Left ventricle myocardium inferior (tissue), 1 donor: ENCODE measurements around the gene CACNG8. TPM values are rescaled to one million over a fixed set of nuclear protein-coding genes. Genes with fewer than 3 reads are reported as not detected.

Experiments
- DNase-seq: peaks from one replicate; pipeline ENCODE4 v3.0.0-alpha.2; 2020
- H3K27ac ChIP-seq: fragments of 200-600 bp; replicated peaks from 2 replicates; pipeline ENCODE4 v1.8.0; 2021
- H3K27me3 ChIP-seq: fragments of 200-600 bp; 2 replicates; pipeline ENCODE4 v1.8.0; 2021; ENCODE audit warnings: low read depth
- H3K36me3 ChIP-seq: fragments of 200-600 bp; 2 replicates; pipeline ENCODE4 v1.8.0; 2021
- H3K4me1 ChIP-seq: fragments of 200-600 bp; 2 replicates; pipeline ENCODE4 v1.8.0; 2021
- H3K4me3 ChIP-seq: fragments of 200-600 bp; 2 replicates; pipeline ENCODE4 v1.8.0; 2021; ENCODE audit warnings: mild to moderate bottlenecking, moderate library complexity
- H3K9me3 ChIP-seq: fragments of 200-600 bp; replicated peaks from 2 replicates; pipeline ENCODE4 v1.8.0; 2021
- intact Hi-C: fragments of 100-400 bp; cut with micrococcal nuclease; formaldehyde crosslinking; loops from one replicate; pipeline ENCODE4 v1.11.0; 2022
- long read RNA-seq: library from polyadenylated mRNA; unstranded; transcript quantifications from one replicate; pipeline ENCODE4 v2.0.0, GENCODE V29; 2021
- total RNA-seq: library from RNA; stranded (reverse); fragmentation: NEBNext Ultra II Directional; extraction: Animal tissue kit (Norgen Biotek cat#: 25700); gene quantifications from one replicate; pipeline ENCODE4 v1.2.1, GENCODE V29; 2021
- TF ChIP-seq, protein P1 (sequence below): fragments of 200-600 bp; IDR thresholded peaks from 2 replicates; pipeline ENCODE4 v1.8.0; 2021; ENCODE audit warnings: antibody characterized with exemption, mild to moderate bottlenecking, borderline replicate concordance
- donor health status: DM: no; HTN: yes; CAD: no; lungs with severe emphysema.

The CACNG8 gene
- total RNA-seq = 0.16 TPM
- long read RNA-seq = 0 reads

DNA sequence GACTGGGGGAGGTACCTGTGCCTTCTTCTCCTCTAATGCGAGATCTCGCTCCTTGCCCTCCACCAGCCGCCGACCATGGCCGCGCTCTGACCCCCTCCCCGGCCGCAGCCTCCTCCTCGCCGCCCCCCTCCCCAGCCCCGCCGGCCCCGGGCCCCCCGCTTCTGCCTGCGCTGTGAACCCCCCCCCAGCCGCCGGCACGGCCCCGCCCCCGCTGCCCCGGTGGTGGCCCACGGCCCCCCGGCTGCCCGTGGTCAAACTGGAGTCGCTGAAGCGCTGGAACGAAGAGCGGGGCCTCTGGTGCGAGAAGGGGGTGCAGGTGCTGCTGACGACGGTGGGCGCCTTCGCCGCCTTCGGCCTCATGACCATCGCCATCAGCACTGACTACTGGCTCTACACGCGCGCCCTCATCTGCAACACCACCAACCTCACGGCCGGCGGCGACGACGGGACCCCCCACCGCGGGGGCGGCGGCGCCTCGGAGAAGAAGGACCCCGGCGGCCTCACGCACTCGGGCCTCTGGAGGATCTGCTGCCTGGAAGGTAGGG is at the start of gene CACNG8:
TSS of gene CACNG8 (plus strand) at position 51 of the 545 bp plus-strand sequence.
- Histone ChIP-seq H3K4me3 (no peak within 1 kb of the TSS), H3K27me3 (peaks cover 86% of the 10 kb centered on the region), H3K9me3 (no peaks in the 10 kb centered on the region), H3K27ac (no peak within 1 kb of the TSS), H3K36me3 (no peaks in the 10 kb centered on the region), H3K4me1 (peaks cover 5% of the 10 kb centered on the region)
- no peak for DNase-seq
- intact Hi-C loops = no loop called here
- TF ChIP-seq, protein P1, sequence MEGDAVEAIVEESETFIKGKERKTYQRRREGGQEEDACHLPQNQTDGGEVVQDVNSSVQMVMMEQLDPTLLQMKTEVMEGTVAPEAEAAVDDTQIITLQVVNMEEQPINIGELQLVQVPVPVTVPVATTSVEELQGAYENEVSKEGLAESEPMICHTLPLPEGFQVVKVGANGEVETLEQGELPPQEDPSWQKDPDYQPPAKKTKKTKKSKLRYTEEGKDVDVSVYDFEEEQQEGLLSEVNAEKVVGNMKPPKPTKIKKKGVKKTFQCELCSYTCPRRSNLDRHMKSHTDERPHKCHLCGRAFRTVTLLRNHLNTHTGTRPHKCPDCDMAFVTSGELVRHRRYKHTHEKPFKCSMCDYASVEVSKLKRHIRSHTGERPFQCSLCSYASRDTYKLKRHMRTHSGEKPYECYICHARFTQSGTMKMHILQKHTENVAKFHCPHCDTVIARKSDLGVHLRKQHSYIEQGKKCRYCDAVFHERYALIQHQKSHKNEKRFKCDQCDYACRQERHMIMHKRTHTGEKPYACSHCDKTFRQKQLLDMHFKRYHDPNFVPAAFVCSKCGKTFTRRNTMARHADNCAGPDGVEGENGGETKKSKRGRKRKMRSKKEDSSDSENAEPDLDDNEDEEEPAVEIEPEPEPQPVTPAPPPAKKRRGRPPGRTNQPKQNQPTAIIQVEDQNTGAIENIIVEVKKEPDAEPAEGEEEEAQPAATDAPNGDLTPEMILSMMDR = no peak

DNA sequence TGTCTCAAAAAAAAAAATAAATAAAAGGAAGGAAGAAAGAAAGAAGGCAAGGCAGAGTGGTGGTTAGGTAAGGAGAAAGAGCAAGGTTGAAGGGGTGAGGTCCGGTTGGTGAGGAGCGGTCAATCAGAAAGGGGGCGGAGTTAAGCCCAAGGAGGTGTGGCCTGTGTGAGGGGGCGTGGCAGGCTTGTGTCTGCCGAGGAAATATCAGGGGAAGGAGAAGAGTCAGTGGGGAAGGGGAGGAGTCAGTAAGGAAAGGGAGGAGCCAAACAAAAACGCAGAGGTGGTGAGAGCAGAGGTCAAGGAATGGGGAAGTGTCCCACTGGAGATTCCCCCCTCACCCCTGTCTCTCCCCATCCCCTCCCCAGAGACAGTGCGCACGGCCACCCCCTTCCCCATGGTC is 47.7 kb upstream of the CACNG8 start:
- intact Hi-C loops = no loop called here
- no peaks in the 10 kb centered on the region for H3K9me3 ChIP-seq
- no peak for DNase-seq
- TF ChIP-seq, protein P1 = no peak
- no peaks in the 10 kb centered on the region for H3K4me1 ChIP-seq
- H3K4me3 ChIP-seq = no peak overlapping the region
- no peaks in the 10 kb centered on the region for H3K36me3 ChIP-seq
- peaks cover 65% of the 10 kb centered on the region for H3K27me3 ChIP-seq
- no peak overlapping the region for H3K27ac ChIP-seq

DNA sequence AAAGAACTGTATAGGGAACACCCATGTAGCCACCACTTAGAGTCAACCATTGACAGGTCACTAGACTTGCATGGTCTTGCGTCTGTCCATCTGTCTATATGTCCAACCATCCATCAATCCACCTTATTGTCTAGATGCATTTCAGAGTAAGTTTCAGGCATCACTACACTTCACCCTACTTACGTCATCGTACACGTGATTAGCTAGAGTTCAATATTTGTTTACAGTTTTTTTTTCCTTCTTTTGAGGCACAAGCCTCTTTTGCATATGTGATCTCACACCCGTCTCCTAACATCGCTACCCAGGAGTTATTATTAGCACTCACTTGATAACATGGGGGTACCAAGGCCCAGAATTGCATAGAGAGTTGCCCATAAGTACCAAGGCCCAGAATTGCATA is 46.7 kb upstream of the CACNG8 start:
- H3K36me3 ChIP-seq = no peaks in the 10 kb centered on the region
- no peak for DNase-seq
- intact Hi-C loops = no loop called here
- H3K4me3 ChIP-seq = no peak overlapping the region
- H3K4me1 ChIP-seq = no peaks in the 10 kb centered on the region
- no peaks in the 10 kb centered on the region for H3K9me3 ChIP-seq
- TF ChIP-seq, protein P1 = no peak
- H3K27me3 ChIP-seq = peaks cover 55% of the 10 kb centered on the region
- no peak overlapping the region for H3K27ac ChIP-seq

DNA sequence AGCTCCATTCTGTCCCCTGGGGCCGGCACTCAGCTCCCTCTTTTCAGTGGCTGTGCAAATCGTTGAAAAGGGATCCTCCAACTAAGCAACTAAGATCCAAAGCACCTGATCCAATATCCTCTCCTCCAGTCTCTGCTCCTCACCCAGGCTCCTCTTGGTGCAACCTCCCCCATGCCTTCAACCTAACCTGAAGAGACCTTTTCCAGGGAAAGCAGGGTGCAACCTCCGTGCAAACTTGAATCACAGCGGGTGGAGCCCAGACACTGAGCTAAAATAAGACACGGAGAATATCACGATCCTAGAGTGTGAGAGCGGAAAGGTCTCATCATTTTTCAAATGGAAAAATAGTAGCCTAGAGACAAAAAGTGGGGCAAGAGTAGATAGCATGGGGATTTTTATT is 45.4 kb upstream of the CACNG8 start:
- Histone ChIP-seq H3K27ac (no peak overlapping the region), H3K27me3 (peaks cover 42% of the 10 kb centered on the region), H3K4me3 (no peak overlapping the region), H3K4me1 (no peaks in the 10 kb centered on the region), H3K9me3 (no peaks in the 10 kb centered on the region), H3K36me3 (no peaks in the 10 kb centered on the region)
- intact Hi-C loops = no loop called here
- TF ChIP-seq, protein P1 = no peak
- DNase-seq = no peak

DNA sequence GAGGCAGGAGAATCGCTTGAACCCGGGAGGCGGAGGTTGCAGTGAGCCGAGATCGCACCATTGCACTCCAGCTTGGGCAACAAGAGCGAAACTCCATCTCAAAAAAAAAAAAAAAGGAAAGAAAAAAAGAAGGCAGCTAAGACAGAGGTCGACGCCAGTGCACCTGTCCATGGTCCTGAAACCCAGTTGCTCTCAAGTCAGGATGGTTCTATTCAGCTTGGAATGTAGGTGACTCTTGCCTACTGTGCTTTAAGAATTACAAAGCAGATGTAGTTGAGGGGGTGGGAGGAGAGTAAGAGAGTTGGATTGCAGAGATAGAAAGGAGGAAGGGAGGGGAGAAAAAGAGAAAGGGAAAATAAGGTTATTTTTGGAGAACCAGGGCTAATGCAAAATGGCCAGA is 35.0 kb upstream of the CACNG8 start:
- Histone ChIP-seq H3K4me3 (no peak overlapping the region), H3K27me3 (peaks cover 5% of the 10 kb centered on the region), H3K4me1 (no peaks in the 10 kb centered on the region), H3K9me3 (no peaks in the 10 kb centered on the region), H3K36me3 (no peaks in the 10 kb centered on the region), H3K27ac (no peak overlapping the region)
- DNase-seq = no peak
- TF ChIP-seq, protein P1 = no peak
- intact Hi-C loops = no loop called here
